Measurements from ENCODE around the gene COG1. TPM values are rescaled to one million over a fixed set of nuclear protein-coding genes. Genes with fewer than 3 reads are reported as not detected.

The COG1 gene
- total and polyA plus RNA-seq, 2 of the 8 experiments (the other 6 are each of a cell fraction or from before 2014, with no cell fraction given): 11.0 to 19.5 TPM

DNA sequence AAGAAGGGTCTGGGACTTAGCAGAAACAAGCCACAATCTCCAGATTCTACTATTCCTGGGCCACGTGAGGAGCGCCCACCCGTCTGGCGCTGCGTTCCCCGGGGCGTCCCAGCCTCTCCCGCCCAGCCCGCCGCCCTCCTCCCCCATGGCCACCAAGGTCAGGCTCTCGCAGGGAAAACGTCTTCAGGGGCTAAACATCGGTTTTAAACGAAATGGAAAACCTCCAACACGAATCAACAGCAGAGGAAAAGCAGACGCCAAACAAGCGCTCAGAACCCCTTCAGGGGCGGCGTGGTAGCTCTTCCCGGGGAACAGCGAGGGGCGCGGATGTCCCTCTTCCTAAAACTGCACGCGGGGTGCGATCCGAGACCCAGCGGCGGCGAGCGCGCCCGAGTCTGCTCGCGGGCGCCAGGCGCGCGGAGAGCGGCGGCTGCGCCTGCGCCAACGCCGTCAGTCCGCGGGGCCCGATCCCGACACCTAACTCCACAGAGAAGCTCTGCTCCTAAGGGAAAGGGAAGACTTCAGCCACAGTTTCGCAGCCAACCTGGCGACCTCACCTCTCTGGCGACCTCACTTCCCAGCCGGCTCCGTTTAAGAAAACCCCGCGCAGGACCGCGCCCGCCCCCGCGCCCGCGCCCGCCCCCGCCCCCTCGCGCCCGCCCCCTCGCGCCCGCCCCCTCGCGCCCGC lies 505 bp upstream of the COG1 start (continued):
- TF ChIP-seq CBX8 (IDR thresholded peaks at IDR 0.05; ENCODE audit: borderline replicate concordance, low read depth, low read length) (no peak), KDM4A (IDR thresholded peaks at IDR 0.05; ENCODE audit: low read depth, low read length, severe bottlenecking) (no peak), GABPA (IDR thresholded peaks at IDR 0.05; ENCODE audit: borderline replicate concordance, insufficient read depth, low read length) (no peak)
